GM12875 (cell line): Measurements from ENCODE around the gene ARVCF.
"Not testable (repeated sequence)": the region's sequence is repeated elsewhere in the genome, so short reads cannot be mapped to it uniquely, and the experiment has no call there.

ENCODE experiments used
- H3K4me3 ChIP-seq: one replicate; pipeline ENCODE4 v1.5.1; 2011; ENCODE audit warnings: low read depth, low read length, control low read depth
- CTCF ChIP-seq: IDR thresholded peaks from 2 replicates; pipeline ENCODE4 v1.5.1; 2011; ENCODE audit warnings: low read depth, mild to moderate bottlenecking, control low read depth, inconsistent platforms, low read length, moderate library complexity, borderline replicate concordance; ENCODE audit not compliant: insufficient read depth

ARVCF gene

GRCh38 chr22:19927696-19928095 lies 88.9 kb downstream of the ARVCF start:
- no peak for TF ChIP-seq CTCF
- H3K4me3 ChIP-seq, result no peak overlapping the region

- not testable (repeated sequence) for H3K4me3 ChIP-seq
Observed at GRCh38 chr22:19926028-19926427, 90.6 kb downstream of the ARVCF start.

- no peak overlapping the region for H3K4me3 ChIP-seq
- TF ChIP-seq CTCF, result no peak
Observed at GRCh38 chr22:19923914-19924513, 92.6 kb downstream of the ARVCF start.

GRCh38 chr22:19921544-19922081 lies 95.0 kb downstream of the ARVCF start:
- H3K4me3 ChIP-seq, result no peak overlapping the region
- no peak for TF ChIP-seq CTCF
